Lower lobe of right lung (tissue), 2 donors: Measurements from ENCODE around the gene CCNE1. TPM values are rescaled to one million over a fixed set of nuclear protein-coding genes. Genes with fewer than 3 reads are reported as not detected.

ENCODE experiments used
- ATAC-seq, 2 donors: fragments of 200-7000 bp; cut with Tn5 transposase; one replicate each; pipeline ENCODE4 v1.9.1; 2020 to 2022; ENCODE audit warnings: mild to moderate bottlenecking in 2 of 2, moderate library complexity in 2 of 2
- DNase-seq: peaks from one replicate; pipeline ENCODE4 v3.0.0-alpha.2; 2020
- H3K27ac ChIP-seq: fragments of 200-600 bp; one replicate; pipeline ENCODE4 v1.8.0; 2022
- H3K27me3 ChIP-seq: fragments of 200-600 bp; one replicate; pipeline ENCODE4 v1.8.0; 2022; ENCODE audit warnings: low read depth
- H3K36me3 ChIP-seq: fragments of 200-600 bp; one replicate; pipeline ENCODE4 v1.8.0; 2022; ENCODE audit warnings: mild to moderate bottlenecking
- H3K4me1 ChIP-seq: fragments of 200-600 bp; one replicate; pipeline ENCODE4 v1.8.0; 2022
- H3K4me3 ChIP-seq: fragments of 200-600 bp; one replicate; pipeline ENCODE4 v1.8.0; 2022; ENCODE audit warnings: mild to moderate bottlenecking
- H3K9me3 ChIP-seq: fragments of 200-600 bp; one replicate; pipeline ENCODE4 v1.8.0; 2022
- CTCF ChIP-seq: fragments of 200-600 bp; IDR thresholded peaks from one replicate; pipeline ENCODE4 v1.8.0; 2022; ENCODE audit warnings: antibody characterized with exemption, mild to moderate bottlenecking
- intact Hi-C: fragments of 100-400 bp; cut with DNase I; formaldehyde crosslinking; loops from one replicate; pipeline ENCODE4 v1.11.0; 2022
- total RNA-seq: library from RNA; stranded (reverse); fragmentation: NEBNext Ultra II Directional; extraction: Animal tissue kit (Norgen Biotek cat#: 25700); gene quantifications from one replicate; pipeline ENCODE4 v1.2.1, GENCODE V29; 2021
- donor health status: DM: no; HTN: yes; CAD: no; lungs with severe emphysema.

Gene CCNE1
- total RNA-seq, 1 donor from 2014 or later, result 1.0 TPM

DNA sequence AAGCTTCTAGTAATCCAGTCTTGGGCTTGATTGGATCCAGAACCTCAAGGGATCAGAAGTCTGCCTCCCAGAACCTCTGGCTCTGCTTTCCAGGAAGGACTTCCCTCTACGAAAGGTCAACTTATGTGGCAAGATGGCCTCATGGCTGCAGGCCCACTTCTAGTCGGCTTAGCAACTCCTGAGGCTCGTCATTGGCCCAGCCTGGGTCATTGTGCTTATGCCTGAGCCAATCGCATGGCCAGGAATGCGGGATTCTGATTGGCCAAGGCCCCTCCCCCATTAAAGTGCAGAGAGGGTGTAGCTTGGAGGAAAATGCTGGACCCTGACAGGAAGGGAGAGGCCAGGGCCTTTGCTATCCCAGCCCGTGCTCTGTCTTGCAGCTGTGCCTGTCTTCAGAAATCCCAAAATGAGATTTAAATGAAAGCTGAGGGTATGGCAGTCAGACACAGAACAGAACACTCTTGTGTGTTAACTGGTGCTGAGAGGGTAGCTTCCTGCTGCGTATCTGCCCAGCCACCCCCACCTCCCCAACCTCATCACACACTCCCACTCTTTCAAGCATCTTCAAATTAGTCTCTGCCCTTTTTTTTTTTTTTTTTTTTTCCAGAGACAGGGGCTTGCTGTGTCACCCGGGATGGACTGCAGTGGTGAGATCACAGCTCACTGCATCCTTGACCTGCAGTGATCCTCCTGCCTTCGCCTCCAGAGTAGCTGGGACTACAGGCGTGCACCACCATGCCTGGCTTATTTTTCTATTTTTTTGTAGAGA, 5.5 kb upstream of the CCNE1 start:
- DNase-seq (peak; percentile 42), ATAC-seq (no peak)
- TF ChIP-seq CTCF, result no peak
- H3K27me3 ChIP-seq, result no peaks in the 10 kb centered on the region
- no peaks in the 10 kb centered on the region for H3K36me3 ChIP-seq
- no peak overlapping the region for H3K4me3 ChIP-seq
- intact Hi-C loops, result no loop called here
- no peaks in the 10 kb centered on the region for H3K4me1 ChIP-seq
- H3K9me3 ChIP-seq, result no peaks in the 10 kb centered on the region
- H3K27ac ChIP-seq, result no peak overlapping the region

GRCh38 chr19:29807178-29807577, 4.6 kb upstream of the CCNE1 start:
- Histone ChIP-seq H3K27ac (no peak overlapping the region), H3K4me1 (no peaks in the 10 kb centered on the region), H3K4me3 (no peak overlapping the region), H3K9me3 (no peaks in the 10 kb centered on the region), H3K27me3 (no peaks in the 10 kb centered on the region), H3K36me3 (no peaks in the 10 kb centered on the region)
- ATAC-seq (no peak), DNase-seq (peak; percentile 36)
- TF ChIP-seq CTCF, result no peak
- intact Hi-C loops, result no loop called here

GRCh38 chr19:29807870-29808405, 3.9 kb upstream of the CCNE1 start:
- ATAC-seq (no peak), DNase-seq (peak; percentile 32)
- Histone ChIP-seq H3K36me3 (no peaks in the 10 kb centered on the region), H3K9me3 (no peaks in the 10 kb centered on the region), H3K27ac (no peak overlapping the region), H3K4me1 (peaks cover 6% of the 10 kb centered on the region), H3K4me3 (no peak overlapping the region), H3K27me3 (no peaks in the 10 kb centered on the region)
- intact Hi-C loops, result no loop called here
- TF ChIP-seq CTCF, result no peak

DNA sequence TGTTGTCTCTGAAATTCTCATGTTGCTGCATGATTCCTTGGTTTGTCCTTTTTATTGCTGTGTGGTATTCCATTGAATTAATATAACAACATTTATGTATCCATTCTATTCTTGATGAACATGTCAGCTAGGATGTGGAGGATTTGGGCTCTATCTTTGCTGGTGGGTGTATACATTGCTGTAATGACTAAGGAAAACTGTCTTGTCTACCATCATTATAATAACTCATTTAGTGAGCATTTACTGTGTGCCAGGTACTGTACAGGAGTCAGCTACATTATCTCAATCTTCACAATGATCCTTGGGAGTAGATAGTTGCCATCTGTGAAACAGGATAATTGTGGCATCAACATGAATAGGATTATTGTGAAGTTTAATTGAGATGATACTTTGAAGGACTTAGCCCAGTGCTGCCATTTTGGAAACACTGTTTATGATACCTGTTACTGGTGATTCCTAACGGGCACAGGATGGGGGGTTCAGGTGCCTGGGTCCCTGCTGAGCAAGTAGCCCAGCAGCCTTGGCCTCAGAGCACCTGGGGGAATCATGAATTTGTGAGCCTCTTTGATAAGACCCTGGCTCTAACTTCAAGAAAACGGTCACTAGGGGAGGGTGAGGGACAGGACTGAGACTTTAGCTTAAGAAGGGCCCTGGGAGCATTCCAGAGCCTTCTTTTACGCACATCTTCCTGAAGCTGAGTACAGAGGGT, 1.8 kb upstream of the CCNE1 start:
- Histone ChIP-seq H3K4me3 (no peak overlapping the region), H3K4me1 (peaks cover 6% of the 10 kb centered on the region), H3K27me3 (no peaks in the 10 kb centered on the region), H3K27ac (no peak overlapping the region), H3K36me3 (no peaks in the 10 kb centered on the region), H3K9me3 (no peaks in the 10 kb centered on the region)
- peak; percentile 17 for DNase-seq
- ATAC-seq, result no peak
- no peak for TF ChIP-seq CTCF
- intact Hi-C loops, result no loop called here

DNA sequence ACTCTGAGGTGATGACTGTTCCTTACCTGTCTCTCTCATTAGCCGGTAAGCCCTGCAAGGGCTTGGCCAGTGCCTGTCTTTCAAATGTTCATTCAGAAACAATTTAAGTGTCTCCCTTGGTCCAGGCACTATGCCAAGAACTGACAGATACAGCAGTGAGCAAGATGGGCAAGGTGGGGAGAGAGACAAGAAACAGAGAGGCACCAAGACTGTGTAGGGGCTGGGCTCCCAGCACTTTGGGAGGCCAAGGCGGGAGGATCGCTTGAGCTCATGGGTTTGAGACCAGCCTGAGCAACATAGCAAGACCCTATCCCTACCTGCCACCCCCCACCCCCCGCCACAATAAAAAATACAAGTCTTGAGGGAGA, 1.3 kb upstream of the CCNE1 start:
- Histone ChIP-seq H3K36me3 (no peaks in the 10 kb centered on the region), H3K27me3 (no peaks in the 10 kb centered on the region), H3K9me3 (no peaks in the 10 kb centered on the region), H3K4me3 (no peak overlapping the region), H3K27ac (no peak overlapping the region), H3K4me1 (peaks cover 6% of the 10 kb centered on the region)
- TF ChIP-seq CTCF, result no peak
- DNase-seq (peak; percentile 41), ATAC-seq (no peak)
- intact Hi-C loops, result no loop called here
